HEK293 (cell line): ENCODE results near the gene KLHL6.
A peak's percentile ranks its signal among the peaks of the same experiment; 100 is the strongest.

Source experiments
- CTCF ChIA-PET: fragments of 350-600 bp; formaldehyde crosslinking; extraction: SDS; loops from one replicate; lab custom pipeline; 2021; ENCODE audit warnings: antibody characterized with exemption; lab: Yijun Ruan, JAX
- POLR2A ChIA-PET: fragments of 300-600 bp; formaldehyde crosslinking; extraction: SDS; loops from one replicate; lab custom pipeline; 2020; ENCODE audit warnings: antibody characterized with exemption, inconsistent platforms; lab: Yijun Ruan, JAX
- H3K27ac ChIP-seq: fragments of 200-500 bp; sonication (Bioruptor generic); 2 replicates; pipeline ENCODE4 v1.5.1; 2014; ENCODE audit warnings: low read depth, low read length, control low read depth, inconsistent platforms; ENCODE audit errors: extremely low read depth
- H3K36me3 ChIP-seq, 2 experiments: fragments of 200-500 bp in 1 of 2; sonication (Bioruptor generic) in 1 of 2; 1 replicate in 1 of 2; 2 replicates in 1 of 2; pipeline ENCODE4 v1.5.1; 2014 to 2017; ENCODE audit warnings: inconsistent platforms in 2 of 2, low read length in 2 of 2; ENCODE audit not compliant: control insufficient read depth in 2 of 2, insufficient read depth in 1 of 2
- H3K4me1 ChIP-seq: fragments of 200-500 bp; sonication (Bioruptor generic); 2 replicates; pipeline ENCODE4 v1.5.1; 2014; ENCODE audit warnings: mild to moderate bottlenecking, low read length, inconsistent platforms; ENCODE audit not compliant: control insufficient read depth, insufficient read depth
- H3K4me3 ChIP-seq: 2 replicates; pipeline ENCODE4 v1.5.1; 2011; ENCODE audit warnings: low read depth, mild to moderate bottlenecking, control low read depth, low read length, moderate library complexity
- H3K9me3 ChIP-seq: fragments of 200-500 bp; sonication (Bioruptor generic); 2 replicates; pipeline ENCODE4 v1.5.1; 2014; ENCODE audit warnings: low read depth, low read length, inconsistent platforms; ENCODE audit not compliant: control insufficient read depth, insufficient read depth
- KLF1 ChIP-seq: fragments of 450-650 bp; formaldehyde crosslinking; IDR thresholded peaks from 2 replicates; pipeline ENCODE4 v1.5.1; 2016; ENCODE audit warnings: missing biosample characterization, missing genetic modification characterization
- PRDM1 ChIP-seq: fragments of 450-650 bp; formaldehyde crosslinking; IDR thresholded peaks from 2 replicates; pipeline ENCODE4; 2016; ENCODE audit warnings: missing biosample characterization, missing genetic modification characterization
- SCRT1 ChIP-seq: fragments of 450-650 bp; formaldehyde crosslinking; IDR thresholded peaks from 2 replicates; pipeline ENCODE4 v1.5.1; 2016; ENCODE audit warnings: missing biosample characterization, missing genetic modification characterization, borderline replicate concordance
- SCRT2 ChIP-seq: fragments of 450-650 bp; formaldehyde crosslinking; IDR thresholded peaks from 2 replicates; pipeline ENCODE4 v1.5.1; 2016; ENCODE audit warnings: missing biosample characterization, missing genetic modification characterization
- ZBTB1 ChIP-seq: fragments of 450-650 bp; formaldehyde crosslinking; IDR thresholded peaks from 2 replicates; pipeline ENCODE4 v1.5.1; 2016; ENCODE audit warnings: missing biosample characterization, missing genetic modification characterization
- ZFP3 ChIP-seq: fragments of 450-650 bp; formaldehyde crosslinking; IDR thresholded peaks from 2 replicates; pipeline ENCODE4 v1.5.1; 2016; ENCODE audit warnings: low read depth, missing biosample characterization, missing genetic modification characterization
- ZNF184 ChIP-seq: fragments of 450-650 bp; IDR thresholded peaks from 2 replicates; pipeline ENCODE4 v1.5.1; 2018; ENCODE audit warnings: missing biosample characterization, mild to moderate bottlenecking, missing genetic modification characterization
- ZNF274 ChIP-seq, 2 experiments: fragments of 200-500 bp in 1 of 2; fragments of 450-650 bp in 1 of 2; sonication (Bioruptor generic) in 1 of 2; formaldehyde crosslinking in 1 of 2; IDR thresholded peaks; 2 replicates each; pipeline versions ENCODE4 v1.5.1 to v1.6.1; 2014 to 2016; ENCODE audit warnings: borderline replicate concordance in 1 of 2, inconsistent platforms in 1 of 2, low read length in 1 of 2, missing biosample characterization in 1 of 2, missing genetic modification characterization in 1 of 2
- ZNF426 ChIP-seq: fragments of 450-650 bp; formaldehyde crosslinking; IDR thresholded peaks from 2 replicates; pipeline ENCODE4 v1.5.1; 2017; ENCODE audit warnings: missing biosample characterization, missing genetic modification characterization, mild to moderate bottlenecking, inconsistent platforms, moderate library complexity
- ZNF610 ChIP-seq: fragments of 450-650 bp; formaldehyde crosslinking; IDR thresholded peaks from 2 replicates; pipeline ENCODE4 v1.5.1; 2016; ENCODE audit warnings: missing biosample characterization, missing genetic modification characterization, borderline replicate concordance
- ZNF626 ChIP-seq: fragments of 450-650 bp; sonication (Bioruptor Pico); formaldehyde crosslinking; IDR thresholded peaks from 2 replicates; pipeline ENCODE4 v1.5.1; 2018; ENCODE audit warnings: missing biosample characterization, missing genetic modification characterization, inconsistent platforms
- ZSCAN30 ChIP-seq: fragments of 450-650 bp; IDR thresholded peaks from 2 replicates; pipeline ENCODE4 v1.5.1; 2018; ENCODE audit warnings: missing biosample characterization, mild to moderate bottlenecking, missing genetic modification characterization, moderate library complexity
- TF ChIP-seq, protein P1 (sequence below): fragments of 450-650 bp; IDR thresholded peaks from 2 replicates; pipeline ENCODE4 v1.5.1; 2018; ENCODE audit warnings: missing biosample characterization, missing genetic modification characterization

KLHL6 gene

DNA sequence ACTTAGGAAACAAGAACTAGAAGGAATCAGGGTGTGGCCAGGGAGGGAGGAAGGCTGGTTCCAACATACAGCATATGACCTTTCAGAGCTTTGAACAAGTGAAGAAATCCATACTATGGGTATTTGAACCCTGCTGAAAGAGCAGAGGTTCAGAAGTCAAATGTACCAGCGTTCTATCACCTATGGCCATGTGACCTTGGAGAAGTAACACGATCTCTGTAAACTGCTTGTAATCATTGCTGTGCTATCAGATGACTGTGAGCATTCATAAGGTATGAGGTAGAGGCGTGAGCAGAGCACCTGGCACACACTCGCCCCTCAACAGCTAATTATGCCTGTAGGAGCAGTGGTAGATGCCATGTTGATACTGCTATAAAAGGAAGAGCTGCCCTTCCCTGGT is 55.2 kb downstream of the KLHL6 start (continued):
- TF ChIP-seq ZNF426 = no peak
- TF ChIP-seq, all 188 proteins: peak for 0

DNA sequence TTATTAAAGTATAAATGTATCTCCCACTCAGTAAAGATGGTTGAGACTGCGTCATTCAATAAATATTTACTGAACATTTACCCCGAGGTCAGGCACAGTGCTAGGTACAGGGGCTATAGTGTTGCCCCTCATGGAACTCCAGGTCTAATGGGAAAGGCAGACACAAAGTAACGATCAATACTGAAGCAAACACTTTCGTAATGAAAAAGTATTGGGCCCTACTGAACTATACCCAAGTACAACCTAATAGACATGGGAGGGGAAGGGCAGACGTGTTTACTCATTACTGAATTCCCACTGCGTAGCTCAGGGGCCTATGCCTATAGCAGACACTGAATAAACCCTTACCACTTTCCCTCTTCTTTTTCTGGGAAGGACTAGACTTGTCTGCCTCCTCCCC is 56.9 kb downstream of the KLHL6 start:
- POLR2A ChIA-PET = no interaction called here
- TF ChIP-seq KLF1 (tag by site-specific recombination) (no peak), ZNF274 (IDR thresholded peaks at IDR 0.05; ENCODE audit: low read length) (no peak), ZNF274 (tag by site-specific recombination; IDR thresholded peaks at IDR 0.05; ENCODE audit: borderline replicate concordance) (no peak), ZBTB1 (no peak), ZFP3 (tag by site-specific recombination) (no peak)
- H3K27ac ChIP-seq = no peak overlapping the region
- no peaks in the 10 kb centered on the region for H3K9me3 ChIP-seq
- CTCF ChIA-PET = interaction anchor here (0.6 to 0.8 kb wide), 3 partner anchors 28 to 586 kb away, joined by 3 read pairs; no protein-coding TSS in a partner anchor
- no peaks in the 10 kb centered on the region for H3K4me1 ChIP-seq
- no peak overlapping the region for H3K4me3 ChIP-seq
- H3K36me3 ChIP-seq = no peaks in the 10 kb centered on the region

DNA sequence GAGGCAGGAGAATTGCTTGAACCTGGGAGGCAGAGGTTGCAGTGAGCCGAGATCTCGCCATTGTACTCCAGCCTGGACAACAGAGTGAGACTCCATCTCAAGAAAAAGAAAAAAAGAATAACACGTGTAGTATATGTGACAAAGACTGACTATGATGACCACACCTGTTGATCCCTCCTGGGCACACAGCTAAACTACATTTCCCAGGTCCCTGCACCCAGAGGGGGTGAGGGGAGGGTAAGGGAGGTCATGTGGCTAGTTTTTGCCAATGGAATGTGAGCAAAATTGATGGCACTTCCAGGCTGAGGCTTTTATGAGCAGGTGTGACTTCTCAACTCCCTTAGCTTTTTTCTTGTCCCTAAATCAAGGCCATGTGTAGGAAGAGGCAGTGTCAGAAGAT is 58.2 kb downstream of the KLHL6 start:
- H3K9me3 ChIP-seq = no peaks in the 10 kb centered on the region
- POLR2A ChIA-PET = no interaction called here
- H3K4me1 ChIP-seq = no peaks in the 10 kb centered on the region
- peak; percentile 56; the same call in 1 of the 2 replicates for TF ChIP-seq SCRT1
- peak; percentile 61; the same call in 1 of the 2 replicates for TF ChIP-seq SCRT2 (tag by site-specific recombination)
- TF ChIP-seq PRDM1 (tag by site-specific recombination) = no peak
- TF ChIP-seq ZSCAN30 (tag by site-specific recombination) = no peak
- CTCF ChIA-PET = interaction anchor here (1.1 kb wide), 1 partner anchor 19 kb away, joined by 3 read pairs; no protein-coding TSS in a partner anchor
- H3K4me3 ChIP-seq = no peak overlapping the region
- H3K27ac ChIP-seq = no peak overlapping the region
- H3K36me3 ChIP-seq = no peaks in the 10 kb centered on the region

DNA sequence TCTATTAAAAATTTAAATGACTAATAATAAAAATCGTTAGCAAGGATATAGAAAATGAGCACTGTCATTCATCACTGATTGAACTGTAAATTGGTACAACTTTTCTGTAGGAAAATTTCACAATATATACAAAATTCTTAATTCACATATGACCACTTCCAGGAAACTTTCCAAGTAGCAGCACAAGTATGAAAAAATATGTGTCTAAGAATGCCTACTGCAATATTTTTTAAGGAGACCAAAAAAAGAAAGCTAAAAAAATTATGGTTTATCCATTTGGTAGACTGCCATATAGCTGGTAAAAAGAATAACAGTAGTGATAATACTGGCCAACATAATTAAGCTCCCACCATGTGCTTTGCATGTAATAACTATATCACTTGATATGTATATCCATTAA is 59.2 kb downstream of the KLHL6 start:
- Histone ChIP-seq H3K9me3 (no peaks in the 10 kb centered on the region), H3K27ac (no peak overlapping the region), H3K4me1 (no peaks in the 10 kb centered on the region)
- TF ChIP-seq ZNF610 (tag by site-specific recombination) = no peak
- TF ChIP-seq ZNF184 (tag by site-specific recombination) = no peak
- TF ChIP-seq ZNF626 (tag by site-specific recombination) = no peak
- TF ChIP-seq, all 188 proteins: peak for 0
- ChIA-PET POLR2A (no interaction called here), CTCF (interaction anchor here (1.1 kb wide), 1 partner anchor 20 kb away, joined by 3 read pairs; no protein-coding TSS in a partner anchor)
- no peak overlapping the region for H3K4me3 ChIP-seq
- H3K36me3 ChIP-seq = no peaks in the 10 kb centered on the region

DNA sequence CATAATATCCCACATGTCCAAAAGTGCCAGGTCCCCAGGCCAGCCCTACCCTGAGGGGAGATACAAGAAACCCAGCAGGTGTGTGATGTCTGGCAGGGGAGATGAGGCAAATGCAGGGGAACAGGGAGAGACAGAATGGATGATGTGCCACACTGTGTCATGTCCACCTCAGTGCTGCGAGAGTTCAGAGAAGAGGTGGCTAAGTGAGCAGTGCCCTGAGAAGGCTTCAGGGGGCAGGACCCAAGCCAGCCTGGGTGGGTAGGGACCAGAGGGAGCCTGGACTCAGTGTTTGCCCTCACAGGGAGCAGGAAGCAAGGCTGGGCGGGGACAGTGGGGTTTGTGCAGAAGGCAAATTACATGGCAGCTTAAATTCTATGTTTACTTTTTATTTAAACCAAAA is 61.2 kb downstream of the KLHL6 start:
- Histone ChIP-seq H3K9me3 (no peaks in the 10 kb centered on the region), H3K36me3 (no peaks in the 10 kb centered on the region), H3K4me1 (no peaks in the 10 kb centered on the region), H3K27ac (no peak overlapping the region), H3K4me3 (no peak overlapping the region)
- CTCF ChIA-PET = interaction anchor here (0.6 kb wide), 1 partner anchor 410 kb away, joined by 3 read pairs; no protein-coding TSS in a partner anchor
- POLR2A ChIA-PET = no interaction called here
- TF ChIP-seq SCRT2 (tag by site-specific recombination) = peak; percentile 1; the same call in 1 of the 2 replicates
- TF ChIP-seq, protein P1, sequence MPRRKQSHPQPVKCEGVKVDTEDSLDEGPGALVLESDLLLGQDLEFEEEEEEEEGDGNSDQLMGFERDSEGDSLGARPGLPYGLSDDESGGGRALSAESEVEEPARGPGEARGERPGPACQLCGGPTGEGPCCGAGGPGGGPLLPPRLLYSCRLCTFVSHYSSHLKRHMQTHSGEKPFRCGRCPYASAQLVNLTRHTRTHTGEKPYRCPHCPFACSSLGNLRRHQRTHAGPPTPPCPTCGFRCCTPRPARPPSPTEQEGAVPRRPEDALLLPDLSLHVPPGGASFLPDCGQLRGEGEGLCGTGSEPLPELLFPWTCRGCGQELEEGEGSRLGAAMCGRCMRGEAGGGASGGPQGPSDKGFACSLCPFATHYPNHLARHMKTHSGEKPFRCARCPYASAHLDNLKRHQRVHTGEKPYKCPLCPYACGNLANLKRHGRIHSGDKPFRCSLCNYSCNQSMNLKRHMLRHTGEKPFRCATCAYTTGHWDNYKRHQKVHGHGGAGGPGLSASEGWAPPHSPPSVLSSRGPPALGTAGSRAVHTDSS (tag by site-specific recombination) = no peak
